Stimulated activated naive CD8-positive, alpha-beta T cell treated with anti-CD3 and anti-CD28 coated beads, Interleukin-15, amount 100 ng/mL, for 72 hours (primary cell): ENCODE measurements around the gene PSMG4.

ENCODE experiments used
- ATAC-seq: fragments of 150-1000 bp; cut with Tn5 transposase; 2 replicates; pipeline ENCODE4 v1.10.0; 2021; ENCODE audit warnings: mild to moderate bottlenecking, moderate library complexity
- DNase-seq, 2 donors: peaks; one replicate each; pipeline ENCODE4 v3.0.0; 2021 to 2022
- H3K27ac Mint-ChIP-seq, 2 donors: one replicate each; pipeline ENCODE4 v1.8.0; 2022; ENCODE audit warnings: mild to moderate bottlenecking in 2 of 2, mixed read lengths in 2 of 2, moderate library complexity in 2 of 2
- H3K27me3 Mint-ChIP-seq: one replicate; pipeline ENCODE4 v1.8.0; 2022; ENCODE audit warnings: mixed read lengths
- H3K4me1 Mint-ChIP-seq: one replicate; pipeline ENCODE4 v1.8.0; 2022; ENCODE audit warnings: mild to moderate bottlenecking, mixed read lengths
- H3K4me3 Mint-ChIP-seq, 2 donors: one replicate each; pipeline ENCODE4 v1.8.0; 2022; ENCODE audit warnings: mild to moderate bottlenecking in 2 of 2, mixed read lengths in 2 of 2, moderate library complexity in 1 of 2
- H3K9me3 Mint-ChIP-seq, 2 donors: one replicate each; pipeline ENCODE4 v1.8.0; 2022; ENCODE audit warnings: mixed read lengths in 2 of 2

The PSMG4 gene

GRCh38 chr6:3285732-3286131 lies 27.0 kb downstream of the PSMG4 start:
- Mint-ChIP-seq H3K4me1 (no peaks in the 10 kb centered on the region), H3K27ac (no peak overlapping the region), H3K27me3 (no peaks in the 10 kb centered on the region), H3K9me3 (no peaks in the 10 kb centered on the region), H3K4me3 (no peak overlapping the region)
- no peak for DNase-seq
- no peak for ATAC-seq

DNA sequence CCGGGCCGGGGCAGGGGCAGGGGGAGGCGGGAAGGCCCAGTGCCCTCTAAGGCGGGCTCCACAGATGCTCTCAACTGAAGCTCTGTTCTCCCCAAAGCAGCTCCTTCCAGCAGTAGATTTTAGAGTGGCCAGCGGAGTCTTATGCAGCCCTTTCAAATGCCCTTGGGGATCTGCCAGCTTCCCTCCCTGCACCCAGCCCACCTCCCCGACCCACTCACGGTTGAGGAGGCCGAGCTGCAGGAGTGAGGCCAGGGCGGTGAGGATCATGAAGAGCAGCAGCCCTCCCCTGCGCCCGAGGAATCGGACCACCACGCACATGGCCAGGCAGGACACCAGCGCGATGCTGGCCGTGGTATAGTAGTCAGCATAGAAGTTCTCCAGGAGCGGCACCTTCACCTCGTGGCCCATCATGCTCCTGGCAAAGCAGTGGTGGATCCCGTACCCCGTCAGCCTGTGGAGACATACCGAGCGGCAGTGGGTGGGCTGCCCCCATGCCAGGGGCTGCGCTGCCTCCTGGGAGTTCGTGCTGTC lies 28.0 kb downstream of the PSMG4 start:
- H3K9me3 Mint-ChIP-seq: no peaks in the 10 kb centered on the region
- ATAC-seq (no peak), DNase-seq (no peak)
- H3K4me3 Mint-ChIP-seq: no peak overlapping the region
- no peaks in the 10 kb centered on the region for H3K4me1 Mint-ChIP-seq
- H3K27me3 Mint-ChIP-seq: no peaks in the 10 kb centered on the region
- H3K27ac Mint-ChIP-seq: no peak overlapping the region

DNA sequence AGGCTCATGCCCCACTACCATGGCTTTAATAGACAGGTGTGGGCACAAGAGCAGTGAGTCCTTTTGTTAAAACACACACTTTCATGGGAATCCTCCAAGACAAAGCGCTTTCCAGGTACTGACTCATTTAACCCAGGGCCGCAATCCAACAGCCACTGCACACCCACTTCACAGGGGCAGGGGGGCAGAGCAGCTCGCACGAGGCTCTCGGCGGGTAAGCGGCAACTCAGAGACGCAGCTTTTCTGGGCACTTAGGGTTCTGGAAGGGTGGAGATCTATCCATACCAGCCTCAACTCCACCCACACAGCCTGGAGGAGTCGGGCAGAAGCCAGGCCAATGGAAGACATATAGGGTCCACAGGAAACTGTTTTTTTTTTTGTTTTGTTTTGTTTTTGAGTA lies 28.6 kb downstream of the PSMG4 start:
- DNase-seq (no peak), ATAC-seq (no peak)
- H3K4me1 Mint-ChIP-seq: no peaks in the 10 kb centered on the region
- no peaks in the 10 kb centered on the region for H3K9me3 Mint-ChIP-seq
- H3K27me3 Mint-ChIP-seq: no peaks in the 10 kb centered on the region
- no peak overlapping the region for H3K4me3 Mint-ChIP-seq
- no peak overlapping the region for H3K27ac Mint-ChIP-seq

- Mint-ChIP-seq H3K9me3 (no peaks in the 10 kb centered on the region), H3K4me3 (no peak overlapping the region), H3K4me1 (no peaks in the 10 kb centered on the region), H3K27me3 (no peaks in the 10 kb centered on the region), H3K27ac (peak overlapping the region in 1 of 2 donors; percentile 77)
- DNase-seq: no peak
- ATAC-seq: no peak
Measured at GRCh38 chr6:3287976-3288707, 29.4 kb downstream of the PSMG4 start.

GRCh38 chr6:3288711-3289663 lies 30.2 kb downstream of the PSMG4 start:
- Mint-ChIP-seq H3K4me1 (no peaks in the 10 kb centered on the region), H3K4me3 (no peak overlapping the region), H3K27me3 (no peaks in the 10 kb centered on the region), H3K27ac (peak overlapping the region in 1 of 2 donors; percentile 27), H3K9me3 (no peaks in the 10 kb centered on the region)
- ATAC-seq: peak; percentile 29
- DNase-seq: no peak

- Mint-ChIP-seq H3K4me3 (no peak overlapping the region), H3K27ac (peak overlapping the region in 1 of 2 donors; percentile 42), H3K4me1 (no peaks in the 10 kb centered on the region), H3K9me3 (no peaks in the 10 kb centered on the region), H3K27me3 (no peaks in the 10 kb centered on the region)
- DNase-seq: no peak
- peak; percentile 13 for ATAC-seq
Measured at GRCh38 chr6:3289664-3290055, 30.9 kb downstream of the PSMG4 start.

GRCh38 chr6:3290149-3290930 lies 31.6 kb downstream of the PSMG4 start:
- Mint-ChIP-seq H3K9me3 (no peaks in the 10 kb centered on the region), H3K4me3 (no peak overlapping the region), H3K4me1 (no peaks in the 10 kb centered on the region), H3K27me3 (no peaks in the 10 kb centered on the region), H3K27ac (peak overlapping the region in 1 of 2 donors; percentile 42)
- DNase-seq (no peak), ATAC-seq (no peak)

DNA sequence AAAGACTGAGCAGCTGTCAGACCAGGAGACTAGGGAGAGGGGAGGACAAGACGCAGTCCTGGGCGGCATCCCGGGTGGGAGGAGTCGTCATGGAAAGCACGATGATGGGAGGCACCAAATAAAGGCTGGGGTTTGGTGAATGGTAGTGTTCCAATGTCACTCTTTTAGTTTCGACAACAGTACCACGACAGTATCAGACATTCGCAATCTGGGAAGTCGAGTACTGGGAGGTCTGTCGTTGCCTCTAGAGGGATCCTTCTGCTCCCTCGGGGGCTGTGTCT lies 32.1 kb downstream of the PSMG4 start:
- no peaks in the 10 kb centered on the region for H3K27me3 Mint-ChIP-seq
- H3K4me1 Mint-ChIP-seq: no peaks in the 10 kb centered on the region
- no peak overlapping the region for H3K27ac Mint-ChIP-seq
- ATAC-seq (no peak), DNase-seq (no peak)
- no peak overlapping the region for H3K4me3 Mint-ChIP-seq
- H3K9me3 Mint-ChIP-seq: no peaks in the 10 kb centered on the region

GRCh38 chr6:3291346-3291745 lies 32.6 kb downstream of the PSMG4 start:
- no peak for DNase-seq
- no peak overlapping the region for H3K27ac Mint-ChIP-seq
- no peaks in the 10 kb centered on the region for H3K9me3 Mint-ChIP-seq
- H3K4me1 Mint-ChIP-seq: no peaks in the 10 kb centered on the region
- H3K27me3 Mint-ChIP-seq: no peaks in the 10 kb centered on the region
- no peak overlapping the region for H3K4me3 Mint-ChIP-seq
- ATAC-seq: no peak

- no peak for ATAC-seq
- H3K9me3 Mint-ChIP-seq: no peaks in the 10 kb centered on the region
- H3K4me3 Mint-ChIP-seq: no peak overlapping the region
- no peaks in the 10 kb centered on the region for H3K4me1 Mint-ChIP-seq
- no peaks in the 10 kb centered on the region for H3K27me3 Mint-ChIP-seq
- H3K27ac Mint-ChIP-seq: no peak overlapping the region
- DNase-seq: no peak
Measured at GRCh38 chr6:3291987-3292386, 33.2 kb downstream of the PSMG4 start.

- Mint-ChIP-seq H3K27ac (peak overlapping the region in 1 of 2 donors; percentile 15), H3K4me3 (no peak overlapping the region), H3K9me3 (no peaks in the 10 kb centered on the region), H3K27me3 (no peaks in the 10 kb centered on the region), H3K4me1 (no peaks in the 10 kb centered on the region)
- ATAC-seq: no peak
- DNase-seq: no peak
Measured at GRCh38 chr6:3292431-3293197, 33.9 kb downstream of the PSMG4 start.

DNA sequence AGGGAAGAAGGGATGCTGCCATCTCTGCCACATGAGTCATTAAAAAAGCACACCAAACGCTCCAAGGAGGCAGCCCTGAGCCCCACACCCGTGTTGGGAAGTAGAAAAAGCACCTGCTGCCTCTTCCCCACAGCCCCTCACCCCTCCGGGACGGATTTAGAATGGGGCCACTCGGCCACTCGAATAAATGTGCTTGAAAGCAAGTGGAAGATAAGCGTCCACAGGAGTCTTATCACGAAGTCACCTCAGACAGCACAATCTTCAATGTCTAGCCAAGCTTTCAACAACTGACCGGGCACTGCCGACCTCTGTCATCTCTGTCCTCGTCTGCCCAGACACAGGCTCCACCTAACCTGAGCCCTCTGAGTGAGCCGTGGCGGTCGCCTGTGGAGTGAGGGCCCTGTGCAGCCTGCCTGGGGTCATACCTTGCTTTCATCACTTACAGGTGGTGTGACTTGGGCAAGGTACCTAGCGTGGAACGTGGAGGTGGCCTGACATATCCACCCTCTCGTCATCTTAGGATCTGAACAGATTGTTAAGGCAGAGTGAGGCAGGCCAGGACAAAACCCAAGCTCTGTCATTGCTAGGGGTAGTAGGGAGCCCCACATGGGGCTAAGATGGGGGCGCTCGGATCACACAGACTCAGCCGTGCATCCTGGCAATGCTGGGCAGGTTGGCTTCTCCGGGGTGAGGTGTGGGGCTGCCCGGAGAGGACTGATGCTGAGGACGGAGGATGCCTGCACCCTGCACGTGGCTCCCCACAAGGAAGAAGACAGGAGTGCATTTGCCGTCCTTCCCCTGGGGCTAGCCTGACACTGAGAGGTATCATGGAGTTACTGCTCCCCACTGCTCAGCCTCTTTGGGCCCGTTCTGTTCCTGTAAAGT lies 34.8 kb downstream of the PSMG4 start:
- DNase-seq (no peak), ATAC-seq (peak; percentile 30)
- Mint-ChIP-seq H3K4me1 (no peaks in the 10 kb centered on the region), H3K4me3 (no peak overlapping the region), H3K27ac (peak overlapping the region in 1 of 2 donors; percentile 48), H3K9me3 (no peaks in the 10 kb centered on the region), H3K27me3 (no peaks in the 10 kb centered on the region)

GRCh38 chr6:3294396-3294795 lies 35.6 kb downstream of the PSMG4 start:
- no peak overlapping the region for H3K4me3 Mint-ChIP-seq
- H3K9me3 Mint-ChIP-seq: no peaks in the 10 kb centered on the region
- peak overlapping the region in 1 of 2 donors; percentile 64 for H3K27ac Mint-ChIP-seq
- DNase-seq (no peak), ATAC-seq (no peak)
- H3K4me1 Mint-ChIP-seq: no peaks in the 10 kb centered on the region
- H3K27me3 Mint-ChIP-seq: no peaks in the 10 kb centered on the region
